Measurements from ENCODE around the gene TVP23A. TPM values are rescaled to one million over a fixed set of nuclear protein-coding genes. Genes with fewer than 3 reads are reported as not detected.
A peak's percentile ranks its signal among the peaks of the same experiment; 100 is the strongest.
"Not testable (repeated sequence)": the region's sequence is repeated elsewhere in the genome, so short reads cannot be mapped to it uniquely, and the experiment has no call there.

Gene TVP23A
- total RNA-seq, 1 donor from 2014 or later = 3.3 TPM

DNA sequence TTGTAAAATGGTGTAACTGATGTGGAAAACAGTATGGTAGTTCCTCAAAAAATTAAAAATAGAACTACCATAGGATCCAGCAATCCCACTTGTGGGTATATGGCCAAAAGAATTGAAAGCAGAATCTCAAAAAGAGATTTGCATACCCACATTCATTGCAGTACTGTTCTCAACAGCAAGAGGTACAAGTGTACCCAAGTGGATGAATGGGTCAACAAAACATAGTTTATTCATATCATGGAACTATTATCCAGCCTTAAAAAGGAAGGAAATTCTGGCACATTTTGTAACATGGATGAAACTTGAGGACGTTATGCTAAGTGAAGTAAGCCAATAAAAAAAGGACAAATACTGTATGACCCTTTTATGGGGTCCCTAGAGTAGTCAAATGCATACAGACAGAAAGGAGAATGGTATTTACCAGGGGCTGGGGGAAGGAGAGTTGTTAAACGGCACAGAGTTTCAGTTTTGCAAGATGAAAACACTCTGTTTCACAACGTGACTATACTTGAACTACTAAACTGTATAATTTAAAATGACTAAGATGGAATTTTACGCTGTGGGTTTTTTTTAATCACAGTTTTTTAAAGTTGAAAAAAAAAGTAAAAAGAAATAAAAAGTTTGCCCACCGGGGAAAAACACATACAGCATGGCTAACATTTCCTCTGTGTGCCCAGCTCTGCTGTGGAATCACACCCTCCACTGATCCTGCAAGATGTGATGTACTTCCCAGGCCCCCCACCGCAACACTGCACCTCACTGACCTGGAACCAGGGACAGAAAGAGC is 6.1 kb downstream of the TVP23A start:
- ATAC-seq (no peak), DNase-seq (ENCODE audit: low spot score) (no peak)
- intact Hi-C loops (cut with DNase I) = no loop called here

GRCh38 chr16:10809706-10810105 is 8.9 kb downstream of the TVP23A start:
- intact Hi-C loops (cut with DNase I) = no loop called here
- ATAC-seq (no peak), DNase-seq (ENCODE audit: low spot score) (no peak)

DNA sequence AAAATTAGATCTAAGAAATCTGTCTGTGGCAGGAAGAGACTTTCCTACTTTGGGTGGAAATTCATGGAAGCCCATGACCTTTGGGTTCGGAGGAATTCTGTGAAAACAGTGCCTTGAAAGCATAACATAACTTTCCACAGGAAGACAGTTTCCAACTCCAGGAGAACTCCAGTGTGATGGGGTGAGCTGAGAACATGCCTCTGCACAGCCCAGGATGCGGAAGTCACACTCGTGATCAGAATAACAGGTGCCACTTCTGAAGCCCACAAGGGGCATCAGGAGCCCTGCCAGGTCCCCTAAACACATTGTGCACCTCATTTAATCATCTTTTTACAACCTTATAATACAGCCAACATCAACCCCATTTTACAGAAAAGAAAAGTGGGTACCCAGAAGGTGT is 9.7 kb downstream of the TVP23A start:
- ATAC-seq (no peak), DNase-seq (ENCODE audit: low spot score) (no peak)
- intact Hi-C loops (cut with DNase I) = no loop called here

DNA sequence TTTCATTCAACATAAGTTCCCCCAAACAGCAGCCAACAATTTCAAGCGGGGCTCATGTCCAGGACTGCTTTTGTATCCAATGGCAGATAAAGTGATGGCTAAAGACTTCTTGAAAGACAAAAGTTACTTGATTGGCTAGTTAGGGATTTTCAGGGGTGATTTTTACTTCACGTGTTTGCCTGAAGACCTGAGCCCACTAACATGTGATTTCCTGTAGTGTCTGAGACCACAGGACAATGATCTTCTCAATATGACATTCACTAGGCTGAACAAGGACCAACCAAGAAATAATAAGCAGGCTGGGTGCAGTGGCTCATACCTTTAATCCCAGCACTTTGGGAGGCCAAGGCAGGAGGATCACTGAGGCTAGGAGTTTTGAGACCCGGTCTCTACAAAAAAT is 10.4 kb downstream of the TVP23A start:
- no peak for DNase-seq (ENCODE audit: low spot score)
- intact Hi-C loops (cut with DNase I) = no loop called here
- no peak for ATAC-seq

DNA sequence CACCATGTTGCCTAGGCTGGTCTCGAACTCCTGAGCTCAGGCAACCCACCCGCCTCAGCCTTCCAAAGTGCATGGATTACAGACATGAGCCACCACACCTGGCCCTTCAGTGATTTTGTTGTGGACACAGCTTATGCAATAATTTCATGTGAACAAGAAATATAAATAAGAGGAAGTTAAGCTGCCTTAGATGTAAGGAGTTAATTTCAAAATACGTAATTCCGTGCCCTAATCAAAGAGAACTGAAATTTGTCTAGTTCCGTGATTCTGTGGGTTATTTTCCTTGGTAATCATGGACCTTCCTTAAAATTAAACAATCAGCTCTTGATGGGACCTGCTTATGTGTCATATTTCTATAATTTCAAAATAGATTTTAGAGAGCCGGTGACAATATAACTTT is 11.9 kb downstream of the TVP23A start:
- intact Hi-C loops (cut with DNase I) = no loop called here
- ATAC-seq = peak; percentile 28
- DNase-seq (ENCODE audit: low spot score) = no peak

DNA sequence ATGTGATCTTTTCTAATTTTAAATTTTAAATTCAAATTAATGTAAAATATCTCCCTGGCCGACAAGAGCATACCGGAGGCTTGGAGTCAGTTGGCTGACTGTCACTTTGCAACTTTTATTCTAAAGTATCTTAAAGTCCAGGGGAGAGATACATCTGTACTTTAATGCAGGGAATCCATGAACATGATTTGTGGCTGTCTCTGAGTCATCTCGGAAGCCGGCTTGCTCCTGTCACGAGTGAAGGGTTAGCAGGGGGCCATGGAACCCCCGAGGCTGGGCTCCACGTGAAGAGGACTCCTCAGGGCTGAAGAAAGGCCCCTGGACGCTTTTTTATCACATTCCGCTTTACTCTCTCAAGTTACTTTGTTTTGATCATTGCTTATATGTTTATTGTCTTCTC is 13.3 kb downstream of the TVP23A start:
- ATAC-seq = no peak
- intact Hi-C loops (cut with DNase I) = no loop called here
- DNase-seq (ENCODE audit: low spot score) = no peak

GRCh38 chr16:10799736-10800135 is 18.9 kb downstream of the TVP23A start:
- intact Hi-C loops (cut with DNase I) = no loop called here
- DNase-seq (ENCODE audit: low spot score) (no peak), ATAC-seq (no peak)

- intact Hi-C loops (cut with DNase I) = no loop called here
- no peak for DNase-seq (ENCODE audit: low spot score)
- no peak for ATAC-seq
These were observed 27.5 kb downstream of the TVP23A start for GRCh38 chr16:10791048-10791447.

GRCh38 chr16:10788630-10789029 is 30.0 kb downstream of the TVP23A start:
- DNase-seq (ENCODE audit: low spot score); ATAC-seq; intact Hi-C loops (cut with DNase I): not testable (repeated sequence)

DNA sequence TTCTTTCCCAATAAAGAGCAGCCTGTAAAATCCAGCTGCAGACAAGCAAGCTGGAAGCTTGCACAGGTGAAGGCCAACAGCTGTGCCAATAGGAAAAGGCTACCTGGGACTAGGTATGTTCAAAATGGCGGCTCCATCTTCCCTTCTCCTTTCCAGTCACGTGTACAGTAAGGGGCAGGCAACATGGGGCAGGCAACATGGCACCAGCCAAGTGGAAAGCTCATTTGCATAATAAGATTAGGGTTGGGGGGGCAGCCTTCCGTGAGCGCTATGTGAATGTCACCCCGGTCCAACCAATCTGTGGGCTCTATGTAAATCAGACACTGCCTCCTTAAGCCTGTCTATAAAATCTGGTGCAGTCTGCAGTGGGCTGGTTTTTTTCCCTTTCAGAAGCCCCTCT is 31.3 kb downstream of the TVP23A start:
- DNase-seq (ENCODE audit: low spot score) (no peak), ATAC-seq (no peak)
- intact Hi-C loops (cut with DNase I) = no loop called here

GRCh38 chr16:10782628-10783027 is 36.0 kb downstream of the TVP23A start:
- ATAC-seq = no peak
- intact Hi-C loops (cut with DNase I) = no loop called here

DNA sequence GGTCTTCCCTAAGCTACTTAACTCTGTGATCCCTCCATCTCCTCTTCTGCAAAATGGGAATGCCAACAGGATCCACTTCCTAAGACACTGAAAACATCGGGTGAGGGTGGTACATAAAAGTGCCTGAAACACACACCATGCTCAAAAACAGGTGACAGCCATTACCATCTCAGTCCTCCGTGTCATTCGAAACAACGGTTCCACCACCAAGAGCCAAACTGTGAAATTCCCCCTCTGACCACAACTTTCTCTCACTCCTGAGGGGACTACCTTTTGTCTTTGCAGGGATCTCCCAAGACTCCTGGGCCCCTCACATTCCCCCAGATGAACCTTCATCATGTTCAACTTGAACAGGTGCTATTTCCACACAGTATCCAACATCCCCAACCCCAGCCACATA is 38.0 kb downstream of the TVP23A start:
- intact Hi-C loops (cut with DNase I) = no loop called here

More at GRCh38 chr16:10782628-10783027, 36.0 kb downstream of the TVP23A start:
- no peak for DNase-seq (ENCODE audit: low spot score)

DNA sequence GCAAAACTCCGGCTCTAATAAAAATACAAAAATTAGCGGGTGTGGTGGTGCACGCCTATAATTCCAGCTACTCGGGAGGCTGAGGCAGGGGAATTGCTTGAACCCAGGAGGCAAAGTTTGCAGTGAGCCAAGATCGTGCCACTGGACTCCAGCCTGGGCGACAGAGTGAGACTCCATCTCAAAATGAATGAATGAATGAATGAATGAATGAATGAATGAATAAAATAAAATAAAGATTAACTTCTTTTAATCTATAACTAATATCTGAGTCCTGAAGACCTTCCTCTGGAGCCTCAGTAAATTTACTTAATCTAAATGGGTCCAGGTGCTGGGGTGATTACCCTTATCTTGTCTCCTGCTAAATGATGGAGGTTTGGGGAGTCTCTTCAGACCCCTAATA is 38.7 kb downstream of the TVP23A start:
- intact Hi-C loops (cut with DNase I); ATAC-seq; DNase-seq (ENCODE audit: low spot score): not testable (repeated sequence)

More for the DNA sequence above, 38.0 kb downstream of the TVP23A start:
- ATAC-seq = no peak
- no peak for DNase-seq (ENCODE audit: low spot score)

GRCh38 chr16:10777356-10777755 is 41.2 kb downstream of the TVP23A start:
- DNase-seq (ENCODE audit: low spot score) (no peak), ATAC-seq (no peak)
- intact Hi-C loops (cut with DNase I) = no loop called here

DNA sequence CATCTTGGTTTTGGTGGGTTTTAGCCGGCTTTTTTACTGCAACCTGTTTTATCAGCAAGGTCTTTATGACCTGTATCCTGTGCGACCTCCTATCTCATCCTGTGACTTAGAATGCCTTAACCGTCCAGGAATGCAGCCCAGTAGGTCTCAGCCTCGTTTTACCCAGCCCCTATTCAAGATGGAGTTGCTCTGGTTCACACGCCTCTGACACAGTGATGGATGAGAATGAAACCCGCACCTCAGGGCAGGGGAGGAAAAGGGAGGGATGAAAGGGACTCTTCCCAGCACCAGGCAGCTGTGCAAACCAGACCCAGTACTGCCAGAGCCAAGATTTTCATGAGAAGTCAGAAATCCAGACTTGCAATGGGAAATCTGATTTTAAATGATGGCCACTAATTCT is 41.7 kb downstream of the TVP23A start:
- ATAC-seq; DNase-seq (ENCODE audit: low spot score); intact Hi-C loops (cut with DNase I): not testable (repeated sequence)

DNA sequence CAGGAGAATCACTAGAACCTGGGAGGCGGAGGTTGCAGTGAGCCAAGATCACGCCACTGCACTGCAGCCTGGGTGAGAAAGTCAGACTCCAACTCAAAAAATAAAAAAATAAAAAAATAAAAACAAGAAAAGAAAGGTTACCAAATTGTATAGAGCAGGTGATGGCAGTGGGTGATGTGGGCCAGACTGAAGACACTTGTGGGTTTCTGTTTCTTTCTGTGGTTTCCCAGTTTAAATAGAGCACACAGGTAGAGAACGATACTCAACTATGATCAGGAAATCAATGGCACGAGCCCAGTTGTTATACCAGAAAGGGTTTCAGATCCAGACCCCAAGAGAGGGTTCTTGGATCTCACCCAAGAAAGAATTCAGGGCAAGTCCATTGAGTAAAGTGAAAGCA is 42.3 kb downstream of the TVP23A start:
- DNase-seq (ENCODE audit: low spot score) (no peak), ATAC-seq (no peak)
- intact Hi-C loops (cut with DNase I) = no loop called here

- intact Hi-C loops (cut with DNase I) = no loop called here
- DNase-seq (ENCODE audit: low spot score) = no peak
- ATAC-seq = no peak
These were observed 47.7 kb downstream of the TVP23A start for GRCh38 chr16:10770907-10771306.

DNA sequence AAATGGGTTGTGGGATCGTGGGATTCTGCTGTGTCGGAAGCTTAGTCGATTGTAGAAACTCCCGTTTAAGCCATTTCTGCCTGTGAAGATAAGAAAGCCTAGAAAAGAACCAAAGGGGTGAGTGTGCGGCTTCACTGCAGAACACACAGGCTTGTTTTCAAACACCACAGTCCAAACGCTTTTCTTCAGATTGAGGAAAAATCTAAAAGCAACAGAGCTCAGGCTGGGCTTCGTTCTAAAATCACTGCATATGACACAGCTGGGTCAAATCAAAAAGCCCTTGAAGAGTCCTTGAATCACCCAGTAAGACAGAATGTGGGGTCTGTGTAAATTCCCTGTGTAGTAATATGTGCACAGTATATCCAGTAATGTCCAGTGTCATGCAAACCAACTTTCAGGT is 49.2 kb downstream of the TVP23A start:
- intact Hi-C loops (cut with DNase I) = no loop called here
- DNase-seq (ENCODE audit: low spot score) (no peak), ATAC-seq (no peak)

- ATAC-seq (no peak), DNase-seq (ENCODE audit: low spot score) (no peak)
- intact Hi-C loops (cut with DNase I) = no loop called here
These were observed 51.5 kb downstream of the TVP23A start for GRCh38 chr16:10767127-10767526.

GRCh38 chr16:10765772-10766171 is 52.8 kb downstream of the TVP23A start:
- ATAC-seq (no peak), DNase-seq (ENCODE audit: low spot score) (no peak)
- intact Hi-C loops (cut with DNase I) = no loop called here

- DNase-seq (ENCODE audit: low spot score) (no peak), ATAC-seq (no peak)
- intact Hi-C loops (cut with DNase I) = no loop called here
These were observed 55.1 kb downstream of the TVP23A start for GRCh38 chr16:10763456-10763855.

Measured in sciatic nerve (tissue), 2 donors.